UCSD-AML1 (cell line): ENCODE results near the gene CASTOR2.
"Not testable (repeated sequence)": the region's sequence is repeated elsewhere in the genome, so short reads cannot be mapped to it uniquely, and the experiment has no call there.

Experiments used
- DNase-seq: peaks from one replicate; lab custom pipeline; 2025; ENCODE audit not compliant: unreplicated experiment; lab: John Stamatoyannopoulos, UW

CASTOR2 gene

GRCh38 chr7:75050501-75050900 lies 86.0 kb downstream of the CASTOR2 start:
- DNase-seq, result no peak

- no peak for DNase-seq
These were observed 90.2 kb downstream of the CASTOR2 start for GRCh38 chr7:75054744-75055143.

GRCh38 chr7:75055155-75055554 lies 90.7 kb downstream of the CASTOR2 start:
- DNase-seq, result no peak

- no peak for DNase-seq
These were observed 91.6 kb downstream of the CASTOR2 start for GRCh38 chr7:75055830-75056772.

GRCh38 chr7:75058406-75058805 lies 93.9 kb downstream of the CASTOR2 start:
- DNase-seq, result no peak

GRCh38 chr7:75064291-75064690 lies 99.8 kb downstream of the CASTOR2 start:
- DNase-seq, result no peak

- DNase-seq, result no peak
These were observed 100.3 kb downstream of the CASTOR2 start for GRCh38 chr7:75064801-75065200.

GRCh38 chr7:75066521-75066920 lies 102.0 kb downstream of the CASTOR2 start:
- DNase-seq, result no peak

- no peak for DNase-seq
These were observed 108.4 kb downstream of the CASTOR2 start for GRCh38 chr7:75072981-75073283.

GRCh38 chr7:75074262-75074641 lies 109.7 kb downstream of the CASTOR2 start:
- not testable (repeated sequence) for DNase-seq
